NOMO-1 treated with dmso at 0.1 percent for 144 hours (cell line): ENCODE results near the gene TNP2.

ENCODE experiments used
- DNase-seq: peaks from one replicate; lab custom pipeline; 2025; ENCODE audit not compliant: unreplicated experiment; lab: John Stamatoyannopoulos, UW

TNP2 gene

GRCh38 chr16:11240636-11241473, 28.3 kb downstream of the TNP2 start:
- no peak for DNase-seq

- DNase-seq = no peak
Observed at GRCh38 chr16:11239644-11240632, 29.2 kb downstream of the TNP2 start.

- DNase-seq = no peak
Observed at GRCh38 chr16:11238272-11239202, 30.6 kb downstream of the TNP2 start.

- peak; percentile 81 for DNase-seq
Observed at GRCh38 chr16:11236461-11237254, 32.5 kb downstream of the TNP2 start.

- DNase-seq = no peak
Observed at GRCh38 chr16:11235703-11235991, 33.5 kb downstream of the TNP2 start.

- no peak for DNase-seq
Observed at GRCh38 chr16:11234884-11235702, 34.0 kb downstream of the TNP2 start.

- no peak for DNase-seq
Observed at GRCh38 chr16:11233727-11234376, 35.3 kb downstream of the TNP2 start.

- no peak for DNase-seq
Observed at GRCh38 chr16:11232852-11233726, 36.0 kb downstream of the TNP2 start.

- no peak for DNase-seq
Observed at GRCh38 chr16:11232302-11232851, 36.7 kb downstream of the TNP2 start.

GRCh38 chr16:11231367-11231970, 37.7 kb downstream of the TNP2 start:
- DNase-seq = no peak

GRCh38 chr16:11229906-11230305, 39.2 kb downstream of the TNP2 start:
- no peak for DNase-seq

- no peak for DNase-seq
Observed at GRCh38 chr16:11229432-11229831, 39.7 kb downstream of the TNP2 start.

- no peak for DNase-seq
Observed at GRCh38 chr16:11225677-11226549, 43.2 kb downstream of the TNP2 start.

- no peak for DNase-seq
Observed at GRCh38 chr16:11224894-11225676, 44.0 kb downstream of the TNP2 start.
